B cell (primary cell): ENCODE results near the gene MUC20. TPM values are rescaled to one million over a fixed set of nuclear protein-coding genes. Genes with fewer than 3 reads are reported as not detected.

Source experiments
- polyA plus RNA-seq: library from polyadenylated mRNA; depleted of rRNA; stranded (reverse); fragments of >200 nt; gene quantifications from 2 replicates; pipeline ENCODE4 v1.2.3, GENCODE V29; 2012
- small RNA-seq: library from RNA; depleted of rRNA; stranded (forward); fragments of <200 nt; gene quantifications from one replicate; pipeline ENCODE3, GENCODE V24; 2012; ENCODE audit warnings: low replicate concordance, low read depth; ENCODE audit not compliant: insufficient read length
- total RNA-seq, 2 donors: library from RNA; stranded (reverse); fragments of 120-200 nt in 1 of 2; gene quantifications; 1 replicate in 1 of 2; 2 replicates in 1 of 2; pipeline versions ENCODE4 v1.2.3 to v1.2.4, GENCODE V29; 2013 to 2022

The MUC20 gene
- total and polyA plus RNA-seq, 2 donors (not counting 1 experiment from before 2014, with no cell fraction given), result 11.0 to 15.6 TPM

Small RNA genes within 50 kb of the gene (small RNA-seq; reads per million reads assigned to genes)
- not detected for gene MIR570

Other genes with a start within 250 kb of the MUC20 start
- 73.8 and 81.8 TPM in 2 replicates for gene PPP1R2, start 177.7 kb upstream of the MUC20 start, total RNA-seq
- 39.1 and 74.0 TPM in 2 replicates for gene PPP1R2, start 177.7 kb upstream of the MUC20 start, polyA plus RNA-seq
- 0.41 and 0.59 TPM in 2 replicates for gene APOD, start 137.0 kb upstream of the MUC20 start, total RNA-seq
- gene APOD, start 137.0 kb upstream of the MUC20 start, polyA plus RNA-seq, result not detected in 2 replicates
- 0.24 and 1.2 TPM in 2 replicates for gene MUC4, start 91.0 kb downstream of the MUC20 start, total RNA-seq
- gene MUC4, start 91.0 kb downstream of the MUC20 start, polyA plus RNA-seq, result 0.22 TPM in 1 of 2 replicates, not detected in the other
- 198 and 201 TPM in 2 replicates for gene TNK2, start 187.6 kb downstream of the MUC20 start, total RNA-seq
- 126 and 131 TPM in 2 replicates for gene TNK2, start 187.6 kb downstream of the MUC20 start, polyA plus RNA-seq